Measurements from ENCODE around the gene WASL. TPM values are rescaled to one million over a fixed set of nuclear protein-coding genes. Genes with fewer than 3 reads are reported as not detected.
"Not testable (repeated sequence)": the region's sequence is repeated elsewhere in the genome, so short reads cannot be mapped to it uniquely, and the experiment has no call there.

The WASL gene
- total RNA-seq, 4 donors from 2014 or later: 16.9 to 56.9 (median 49.5) TPM

DNA sequence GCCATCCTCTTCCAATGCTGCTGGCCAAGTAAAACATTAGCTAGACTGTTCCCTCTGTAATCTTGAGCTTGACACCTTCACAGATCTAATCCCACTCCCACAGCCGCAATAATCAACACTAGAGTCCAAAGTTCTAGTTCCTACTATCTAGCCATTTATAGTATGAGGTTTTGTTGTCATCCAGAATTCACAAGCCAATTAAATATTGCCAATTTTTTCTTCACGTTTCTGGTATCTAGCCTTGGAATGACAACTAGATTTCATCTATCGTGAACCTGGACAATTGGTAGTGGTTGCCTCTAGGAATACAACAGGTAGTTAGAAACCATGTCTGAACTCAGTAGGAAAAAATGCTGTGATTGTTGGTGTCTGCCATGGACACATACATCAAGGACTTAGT lies 10.4 kb downstream of the WASL start:
- H3K27ac ChIP-seq: no peak overlapping the region
- no peaks in the 10 kb centered on the region for H3K27me3 ChIP-seq
- no peak for TF ChIP-seq POLR2A (IDR thresholded peaks at IDR 0.05)
- TF ChIP-seq, protein P1, sequence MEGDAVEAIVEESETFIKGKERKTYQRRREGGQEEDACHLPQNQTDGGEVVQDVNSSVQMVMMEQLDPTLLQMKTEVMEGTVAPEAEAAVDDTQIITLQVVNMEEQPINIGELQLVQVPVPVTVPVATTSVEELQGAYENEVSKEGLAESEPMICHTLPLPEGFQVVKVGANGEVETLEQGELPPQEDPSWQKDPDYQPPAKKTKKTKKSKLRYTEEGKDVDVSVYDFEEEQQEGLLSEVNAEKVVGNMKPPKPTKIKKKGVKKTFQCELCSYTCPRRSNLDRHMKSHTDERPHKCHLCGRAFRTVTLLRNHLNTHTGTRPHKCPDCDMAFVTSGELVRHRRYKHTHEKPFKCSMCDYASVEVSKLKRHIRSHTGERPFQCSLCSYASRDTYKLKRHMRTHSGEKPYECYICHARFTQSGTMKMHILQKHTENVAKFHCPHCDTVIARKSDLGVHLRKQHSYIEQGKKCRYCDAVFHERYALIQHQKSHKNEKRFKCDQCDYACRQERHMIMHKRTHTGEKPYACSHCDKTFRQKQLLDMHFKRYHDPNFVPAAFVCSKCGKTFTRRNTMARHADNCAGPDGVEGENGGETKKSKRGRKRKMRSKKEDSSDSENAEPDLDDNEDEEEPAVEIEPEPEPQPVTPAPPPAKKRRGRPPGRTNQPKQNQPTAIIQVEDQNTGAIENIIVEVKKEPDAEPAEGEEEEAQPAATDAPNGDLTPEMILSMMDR (IDR thresholded peaks at IDR 0.05): no peak
- no peaks in the 10 kb centered on the region for H3K36me3 ChIP-seq
- DNase-seq: no peak
- H3K4me1 ChIP-seq: no peaks in the 10 kb centered on the region
- H3K4me3 ChIP-seq: no peak overlapping the region
- no peaks in the 10 kb centered on the region for H3K9me3 ChIP-seq
- intact Hi-C loops (cut with DNase I; ENCODE audit: low total_unique reads): no loop called here

DNA sequence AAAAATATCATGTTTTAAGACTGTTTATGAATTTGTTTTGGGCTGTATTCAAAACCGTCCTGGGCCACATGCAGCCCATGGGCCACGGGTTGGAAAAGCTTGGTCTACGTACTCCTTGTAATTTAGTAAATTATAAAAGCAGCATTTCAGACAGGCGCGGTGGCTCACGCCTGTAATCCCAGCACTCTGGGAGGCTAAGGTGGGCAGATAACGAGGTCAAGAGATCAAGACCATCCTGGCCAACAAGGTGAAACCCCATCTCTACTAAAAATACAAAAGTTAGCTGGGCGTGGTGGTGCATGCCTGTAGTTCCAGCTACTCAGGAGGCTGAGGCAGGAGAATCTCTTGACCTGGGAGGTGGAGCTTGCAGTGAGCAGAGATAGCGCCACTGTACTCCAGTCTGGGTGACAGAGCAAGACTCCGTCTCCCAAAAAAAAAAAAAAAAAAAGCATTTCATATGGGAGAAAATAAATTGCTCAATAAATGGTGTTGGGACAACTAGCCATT lies 11.6 kb downstream of the WASL start:
- H3K27ac ChIP-seq; DNase-seq; H3K27me3 ChIP-seq; H3K4me3 ChIP-seq; H3K9me3 ChIP-seq; H3K36me3 ChIP-seq; intact Hi-C loops (cut with DNase I; ENCODE audit: low total_unique reads); H3K4me1 ChIP-seq: not testable (repeated sequence)

DNA sequence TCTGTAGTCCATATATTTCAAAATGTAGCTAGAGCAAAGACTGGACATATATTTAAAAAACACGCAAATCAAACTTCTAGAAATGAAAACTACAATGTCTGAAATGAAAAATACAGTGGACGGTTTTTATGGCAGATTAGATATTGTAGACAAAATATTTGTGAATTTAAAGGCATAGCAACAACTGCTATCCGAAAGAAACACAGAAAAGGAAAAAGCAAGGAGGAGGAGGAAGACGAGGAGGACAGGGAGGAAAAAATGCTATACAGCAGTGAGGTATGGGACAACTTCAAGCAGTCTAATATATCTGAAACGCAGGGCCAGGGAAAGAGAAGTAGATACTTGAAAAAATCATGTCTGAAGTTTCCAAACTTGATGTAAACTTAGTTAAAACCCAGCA lies 13.3 kb downstream of the WASL start:
- Histone ChIP-seq H3K4me1 (no peaks in the 10 kb centered on the region), H3K9me3 (no peaks in the 10 kb centered on the region), H3K36me3 (no peaks in the 10 kb centered on the region), H3K4me3 (no peak overlapping the region), H3K27me3 (no peaks in the 10 kb centered on the region), H3K27ac (no peak overlapping the region)
- DNase-seq: no peak
- no peak for TF ChIP-seq POLR2A (IDR thresholded peaks at IDR 0.05)
- TF ChIP-seq, protein P1 (IDR thresholded peaks at IDR 0.05): no peak
- intact Hi-C loops (cut with DNase I; ENCODE audit: low total_unique reads): no loop called here

DNA sequence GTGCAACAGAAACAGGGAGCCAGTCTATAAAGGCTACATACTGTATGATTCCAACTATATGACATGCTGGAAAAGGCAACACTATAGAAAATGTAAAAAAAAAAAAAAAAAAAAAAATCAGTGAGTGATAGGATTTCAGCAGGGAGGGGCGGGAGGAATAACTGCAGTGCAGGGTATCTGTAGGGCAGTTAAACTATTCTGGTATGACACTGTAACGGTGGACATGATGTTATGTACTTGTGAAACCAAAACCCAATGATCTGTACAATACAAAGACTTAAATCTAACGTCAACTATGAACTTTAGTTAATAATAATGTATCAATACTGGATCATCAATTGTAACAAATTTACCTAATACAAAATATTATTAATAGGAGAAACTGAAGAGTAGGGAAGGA lies 14.3 kb downstream of the WASL start:
- Histone ChIP-seq H3K4me3 (no peak overlapping the region), H3K36me3 (no peaks in the 10 kb centered on the region), H3K27ac (no peak overlapping the region), H3K4me1 (no peaks in the 10 kb centered on the region), H3K27me3 (no peaks in the 10 kb centered on the region), H3K9me3 (no peaks in the 10 kb centered on the region)
- TF ChIP-seq POLR2A (IDR thresholded peaks at IDR 0.05): no peak
- intact Hi-C loops (cut with DNase I; ENCODE audit: low total_unique reads): no loop called here
- DNase-seq: no peak

DNA sequence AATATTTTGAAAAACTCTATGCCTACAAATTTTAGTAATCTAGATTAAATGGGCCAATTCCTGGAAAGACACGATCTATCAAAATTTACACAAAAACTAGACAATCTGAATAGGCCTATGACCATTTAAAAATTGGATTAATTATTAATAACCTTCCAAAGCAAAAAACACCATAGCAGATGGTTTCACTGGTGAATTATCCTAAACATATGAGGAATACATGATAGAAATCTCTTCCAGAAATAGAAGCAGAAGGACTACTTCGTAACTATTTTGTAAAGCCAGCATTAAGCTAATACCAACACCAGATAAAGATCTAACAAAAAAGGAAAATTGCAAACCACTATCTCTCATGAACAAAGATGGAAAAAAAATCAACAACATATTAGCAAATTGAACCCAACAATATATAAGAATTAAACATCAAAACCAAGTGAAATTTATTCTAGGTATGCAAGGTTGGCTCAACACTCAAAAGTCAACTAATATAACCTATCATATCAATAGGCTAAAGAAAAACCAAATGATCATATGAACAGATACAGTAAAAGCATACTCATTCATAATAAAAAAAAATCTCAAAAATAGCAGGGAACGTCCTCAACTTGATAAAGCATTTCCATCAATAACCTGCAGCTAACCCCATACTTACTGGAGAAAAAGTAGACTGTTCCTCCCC lies 16.3 kb downstream of the WASL start:
- Histone ChIP-seq H3K27ac (no peak overlapping the region), H3K36me3 (no peaks in the 10 kb centered on the region), H3K27me3 (no peaks in the 10 kb centered on the region), H3K4me3 (no peak overlapping the region), H3K4me1 (no peaks in the 10 kb centered on the region), H3K9me3 (no peaks in the 10 kb centered on the region)
- TF ChIP-seq POLR2A (IDR thresholded peaks at IDR 0.05): no peak
- TF ChIP-seq, protein P1 (IDR thresholded peaks at IDR 0.05): no peak
- intact Hi-C loops (cut with DNase I; ENCODE audit: low total_unique reads): no loop called here
- no peak for DNase-seq

DNA sequence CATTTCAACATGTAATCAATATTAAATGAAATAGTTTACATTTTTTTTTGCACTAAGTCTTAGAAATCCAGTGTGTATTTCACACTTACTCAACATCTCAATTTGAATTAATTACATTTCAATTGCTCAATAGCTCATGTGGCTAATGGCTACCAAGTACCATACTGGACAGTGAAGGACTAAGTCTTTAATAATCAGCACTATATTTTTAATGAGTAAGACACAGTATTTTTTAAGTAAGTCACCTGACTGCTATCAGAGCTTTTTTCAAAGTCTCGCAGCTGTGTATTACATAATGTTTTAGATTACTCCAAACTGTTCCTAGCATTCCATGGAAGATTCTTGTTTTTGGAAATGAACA lies 19.6 kb downstream of the WASL start:
- Histone ChIP-seq H3K4me1 (peaks cover 0 to 10% of the 10 kb centered on the region in 2 donors), H3K36me3 (no peaks in the 10 kb centered on the region), H3K27ac (no peak overlapping the region), H3K27me3 (no peaks in the 10 kb centered on the region), H3K9me3 (no peaks in the 10 kb centered on the region), H3K4me3 (no peak overlapping the region)
- no peak for DNase-seq
- intact Hi-C loops (cut with DNase I; ENCODE audit: low total_unique reads): no loop called here
- TF ChIP-seq POLR2A (IDR thresholded peaks at IDR 0.05): no peak
- TF ChIP-seq, protein P1 (IDR thresholded peaks at IDR 0.05): no peak

All from uterus (tissue), 4 donors.